GM21717 (cell line): ENCODE results near the gene COLEC12.

Source experiments
- ATAC-seq: cut with Tn5 transposase; IDR thresholded peaks from one replicate; pipeline ENCODE4 v1.9.1; 2021; ENCODE audit warnings: mild to moderate bottlenecking, moderate library complexity; ENCODE audit not compliant: unreplicated experiment

The COLEC12 gene

GRCh38 chr18:448116-448790 is 52.2 kb downstream of the COLEC12 start:
- ATAC-seq, result no peak

DNA sequence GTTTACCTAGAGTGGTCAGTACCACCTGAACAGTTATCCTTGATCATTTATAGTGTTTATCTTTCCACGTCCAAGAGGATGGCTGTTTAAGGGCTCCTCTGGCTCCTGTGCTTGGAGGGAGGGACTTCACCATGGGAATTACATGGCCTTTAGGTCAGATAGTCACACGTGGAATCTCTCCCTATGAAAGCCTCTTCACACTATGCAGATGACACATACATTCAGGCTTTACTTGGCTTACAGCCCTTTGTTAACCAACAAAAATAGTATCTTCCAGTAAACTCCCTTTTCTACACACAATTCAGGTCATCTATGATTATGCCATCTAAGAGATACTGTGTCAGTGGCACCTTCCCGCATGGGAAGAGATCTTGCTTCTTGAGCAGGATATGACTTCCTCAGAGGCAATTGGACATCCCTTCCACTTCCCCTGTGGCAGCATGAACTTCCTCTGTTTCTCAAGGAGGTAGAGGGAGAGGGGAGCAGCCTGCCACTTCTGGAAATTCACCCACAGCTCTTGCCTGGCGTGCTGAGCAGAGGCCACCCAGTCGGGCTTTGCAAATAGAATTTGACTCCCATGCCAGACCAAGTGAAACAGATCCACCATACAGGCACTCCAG is 53.5 kb downstream of the COLEC12 start:
- ATAC-seq, result no peak

- ATAC-seq, result no peak
Observed at GRCh38 chr18:445055-445454, 55.4 kb downstream of the COLEC12 start.

DNA sequence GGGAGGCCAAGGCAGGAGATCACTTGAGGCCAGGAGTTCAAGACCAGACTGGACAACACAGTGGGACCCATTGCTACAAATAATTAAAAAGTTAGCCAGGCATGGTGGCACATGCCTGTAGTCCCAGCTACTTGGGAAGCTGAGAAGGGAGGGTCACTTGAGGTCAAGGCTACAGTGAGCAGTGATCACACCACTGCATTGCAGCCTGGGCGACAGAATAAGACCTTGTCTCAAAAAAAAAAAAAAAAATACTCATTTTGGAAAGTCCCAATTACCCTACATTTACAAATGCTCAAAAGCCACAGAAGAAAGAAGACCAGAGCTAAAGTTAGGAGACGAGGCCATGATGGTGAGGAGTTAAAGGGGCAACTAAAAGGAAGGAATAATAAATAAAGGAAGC is 61.9 kb downstream of the COLEC12 start:
- no peak for ATAC-seq

DNA sequence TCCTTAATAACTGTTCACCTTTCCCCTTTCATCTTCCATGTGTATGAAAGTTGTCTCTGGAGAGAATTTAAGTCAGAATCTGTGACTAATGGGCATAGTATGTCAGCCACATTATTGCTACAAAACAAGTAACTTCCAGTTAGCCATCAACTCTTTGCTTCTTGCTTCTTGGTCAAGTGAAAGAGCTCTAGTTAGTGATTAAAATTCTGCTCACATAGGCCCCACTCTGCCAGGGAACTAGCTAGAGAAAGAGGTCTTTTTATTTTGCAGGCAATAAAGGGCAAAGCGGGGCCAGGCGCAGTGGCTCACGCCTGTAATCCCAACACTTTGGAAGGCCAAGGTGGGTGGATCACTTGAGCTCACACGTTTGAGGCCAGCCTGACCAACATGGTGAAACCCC is 64.6 kb downstream of the COLEC12 start:
- ATAC-seq, result no peak

GRCh38 chr18:434410-434809 is 66.1 kb downstream of the COLEC12 start:
- no peak for ATAC-seq

DNA sequence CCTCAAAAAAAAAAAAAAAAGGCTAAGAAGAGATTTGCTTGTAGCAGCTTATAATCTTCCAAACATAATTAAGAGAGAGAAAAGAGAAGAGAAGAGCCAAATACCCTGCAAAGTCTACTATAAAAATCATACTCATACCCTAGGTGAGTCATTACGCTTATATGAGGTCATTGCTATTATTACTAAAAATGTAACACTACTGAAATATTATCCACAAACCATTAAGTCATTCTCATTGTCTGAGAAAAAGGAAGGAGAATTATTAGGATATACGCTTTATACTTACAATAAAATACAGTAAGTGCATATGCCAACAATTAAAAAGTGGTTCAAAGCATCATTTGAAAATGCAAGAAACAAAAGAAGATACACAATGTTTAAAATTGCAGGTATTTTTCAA is 66.5 kb downstream of the COLEC12 start:
- no peak for ATAC-seq

- no peak for ATAC-seq
Observed at GRCh38 chr18:433298-433697, 67.2 kb downstream of the COLEC12 start.

- ATAC-seq, result no peak
Observed at GRCh38 chr18:432791-433190, 67.7 kb downstream of the COLEC12 start.

- no peak for ATAC-seq
Observed at GRCh38 chr18:429030-429429, 71.5 kb downstream of the COLEC12 start.

- no peak for ATAC-seq
Observed at GRCh38 chr18:427005-427404, 73.5 kb downstream of the COLEC12 start.

- no peak for ATAC-seq
Observed at GRCh38 chr18:425106-425745, 75.3 kb downstream of the COLEC12 start.

- no peak for ATAC-seq
Observed at GRCh38 chr18:424668-425067, 75.8 kb downstream of the COLEC12 start.

GRCh38 chr18:424071-424661 is 76.3 kb downstream of the COLEC12 start:
- ATAC-seq, result no peak

GRCh38 chr18:422966-423365 is 77.5 kb downstream of the COLEC12 start:
- no peak for ATAC-seq

GRCh38 chr18:421247-422155 is 79.0 kb downstream of the COLEC12 start:
- ATAC-seq, result no peak

- no peak for ATAC-seq
Observed at GRCh38 chr18:420661-421246, 79.7 kb downstream of the COLEC12 start.

GRCh38 chr18:419541-420175 is 80.8 kb downstream of the COLEC12 start:
- ATAC-seq, result no peak

GRCh38 chr18:417495-417894 is 83.0 kb downstream of the COLEC12 start:
- no peak for ATAC-seq

- no peak for ATAC-seq
Observed at GRCh38 chr18:416930-417329, 83.6 kb downstream of the COLEC12 start.
